Measurements from ENCODE around the gene GPR161. TPM values are rescaled to one million over a fixed set of nuclear protein-coding genes. Genes with fewer than 3 reads are reported as not detected.

GPR161 gene
- total and polyA plus RNA-seq, 9 of the 15 experiments (the other 6 are each of a cell fraction or from before 2014, with no cell fraction given) = 0.15 to 2.4 (median 0.76) TPM

DNA sequence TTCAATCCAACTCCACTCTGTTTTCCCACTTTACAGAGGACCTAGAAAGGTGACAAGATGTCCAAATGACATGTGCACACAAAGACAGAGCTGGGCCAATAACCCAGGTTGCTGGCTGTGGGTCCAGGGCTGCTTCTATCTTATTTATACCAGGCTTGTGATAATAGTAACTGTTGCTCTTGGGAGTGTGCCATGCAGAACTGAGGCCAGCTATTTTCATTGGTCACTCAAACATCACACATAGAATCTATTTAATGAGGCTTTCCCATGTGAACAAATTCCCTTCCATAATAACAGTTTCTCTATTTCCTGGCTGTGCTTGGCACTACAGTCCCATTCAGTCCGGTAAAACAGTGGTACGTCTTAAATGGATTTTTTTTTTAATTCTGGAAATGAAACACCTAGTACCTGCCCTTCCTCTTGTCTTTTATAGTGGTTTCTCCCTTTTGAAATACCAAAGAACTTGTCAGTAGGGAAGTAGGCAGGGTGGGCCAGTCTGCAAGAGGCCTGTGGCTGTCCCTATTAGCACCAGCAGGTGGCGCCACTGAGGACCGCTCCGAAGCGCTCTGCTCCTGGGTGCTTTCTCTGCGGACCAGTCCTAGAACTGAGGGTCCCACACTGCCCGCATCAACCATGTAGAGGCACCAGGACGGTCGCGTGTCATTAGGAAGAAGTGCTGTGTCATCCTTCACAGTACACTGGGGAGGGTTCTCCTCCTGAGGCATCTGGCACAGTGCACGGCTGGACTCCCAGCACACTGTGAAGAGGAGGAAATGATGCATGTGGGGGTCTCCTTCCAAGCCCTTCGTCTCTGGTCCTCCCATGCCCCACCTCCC, 52.1 kb downstream of the GPR161 start (continued):
- TF ChIP-seq, protein P1, sequence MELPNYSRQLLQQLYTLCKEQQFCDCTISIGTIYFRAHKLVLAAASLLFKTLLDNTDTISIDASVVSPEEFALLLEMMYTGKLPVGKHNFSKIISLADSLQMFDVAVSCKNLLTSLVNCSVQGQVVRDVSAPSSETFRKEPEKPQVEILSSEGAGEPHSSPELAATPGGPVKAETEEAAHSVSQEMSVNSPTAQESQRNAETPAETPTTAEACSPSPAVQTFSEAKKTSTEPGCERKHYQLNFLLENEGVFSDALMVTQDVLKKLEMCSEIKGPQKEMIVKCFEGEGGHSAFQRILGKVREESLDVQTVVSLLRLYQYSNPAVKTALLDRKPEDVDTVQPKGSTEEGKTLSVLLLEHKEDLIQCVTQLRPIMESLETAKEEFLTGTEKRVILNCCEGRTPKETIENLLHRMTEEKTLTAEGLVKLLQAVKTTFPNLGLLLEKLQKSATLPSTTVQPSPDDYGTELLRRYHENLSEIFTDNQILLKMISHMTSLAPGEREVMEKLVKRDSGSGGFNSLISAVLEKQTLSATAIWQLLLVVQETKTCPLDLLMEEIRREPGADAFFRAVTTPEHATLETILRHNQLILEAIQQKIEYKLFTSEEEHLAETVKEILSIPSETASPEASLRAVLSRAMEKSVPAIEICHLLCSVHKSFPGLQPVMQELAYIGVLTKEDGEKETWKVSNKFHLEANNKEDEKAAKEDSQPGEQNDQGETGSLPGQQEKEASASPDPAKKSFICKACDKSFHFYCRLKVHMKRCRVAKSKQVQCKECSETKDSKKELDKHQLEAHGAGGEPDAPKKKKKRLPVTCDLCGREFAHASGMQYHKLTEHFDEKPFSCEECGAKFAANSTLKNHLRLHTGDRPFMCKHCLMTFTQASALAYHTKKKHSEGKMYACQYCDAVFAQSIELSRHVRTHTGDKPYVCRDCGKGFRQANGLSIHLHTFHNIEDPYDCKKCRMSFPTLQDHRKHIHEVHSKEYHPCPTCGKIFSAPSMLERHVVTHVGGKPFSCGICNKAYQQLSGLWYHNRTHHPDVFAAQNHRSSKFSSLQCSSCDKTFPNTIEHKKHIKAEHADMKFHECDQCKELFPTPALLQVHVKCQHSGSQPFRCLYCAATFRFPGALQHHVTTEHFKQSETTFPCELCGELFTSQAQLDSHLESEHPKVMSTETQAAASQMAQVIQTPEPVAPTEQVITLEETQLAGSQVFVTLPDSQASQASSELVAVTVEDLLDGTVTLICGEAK (IDR thresholded peaks at IDR 0.05) = no peak
- TF ChIP-seq, protein P1 (CRISPR knock-in tag; IDR thresholded peaks at IDR 0.05) = no peak
- TF ChIP-seq MCM5 (IDR thresholded peaks at IDR 0.05; ENCODE audit: low read depth) (no peak), MED1 (CRISPR knock-in tag; IDR thresholded peaks at IDR 0.05; ENCODE audit: borderline replicate concordance) (no peak), DACH1 (IDR thresholded peaks at IDR 0.05; ENCODE audit: partially characterized antibody) (no peak), RAD51 (IDR thresholded peaks at IDR 0.05; ENCODE audit: borderline replicate concordance, low read depth) (no peak), CREM (IDR thresholded peaks at IDR 0.05; ENCODE audit: low read depth) (no peak), ZNF3 (CRISPR knock-in tag; IDR thresholded peaks at IDR 0.05) (no peak), HMGN3 (IDR thresholded peaks at IDR 0.05; ENCODE audit: borderline replicate concordance, extremely low read depth, insufficient read length, low read depth, low read length) (no peak), ETS2 (tag; IDR thresholded peaks at IDR 0.05; ENCODE audit: borderline replicate concordance, poor library complexity, severe bottlenecking) (no peak), ZNF444 (CRISPR knock-in tag; IDR thresholded peaks at IDR 0.05) (no peak), RFX5 (IDR thresholded peaks at IDR 0.05; ENCODE audit: low read depth, low read length) (no peak)
- TF ChIP-seq, protein P2, sequence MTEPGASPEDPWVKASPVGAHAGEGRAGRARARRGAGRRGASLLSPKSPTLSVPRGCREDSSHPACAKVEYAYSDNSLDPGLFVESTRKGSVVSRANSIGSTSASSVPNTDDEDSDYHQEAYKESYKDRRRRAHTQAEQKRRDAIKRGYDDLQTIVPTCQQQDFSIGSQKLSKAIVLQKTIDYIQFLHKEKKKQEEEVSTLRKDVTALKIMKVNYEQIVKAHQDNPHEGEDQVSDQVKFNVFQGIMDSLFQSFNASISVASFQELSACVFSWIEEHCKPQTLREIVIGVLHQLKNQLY (CRISPR knock-in tag; conservative IDR thresholded peaks at IDR 0.05) = no peak
- TF ChIP-seq, protein P3, sequence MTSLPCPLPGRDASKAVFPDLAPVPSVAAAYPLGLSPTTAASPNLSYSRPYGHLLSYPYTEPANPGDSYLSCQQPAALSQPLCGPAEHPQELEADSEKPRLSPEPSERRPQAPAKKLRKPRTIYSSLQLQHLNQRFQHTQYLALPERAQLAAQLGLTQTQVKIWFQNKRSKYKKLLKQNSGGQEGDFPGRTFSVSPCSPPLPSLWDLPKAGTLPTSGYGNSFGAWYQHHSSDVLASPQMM (CRISPR knock-in tag; IDR thresholded peaks at IDR 0.05) = no peak

All from K562 (cell line).